ENCODE measurements around the gene PRKCH. TPM values are rescaled to one million over a fixed set of nuclear protein-coding genes. Genes with fewer than 3 reads are reported as not detected.

The PRKCH gene
- total RNA-seq, 4 donors from 2014 or later, result 17.9 to 105 (median 63.5) TPM

GRCh38 chr14:61396279-61396678 lies 74.9 kb downstream of the PRKCH start:
- no peak overlapping the region for H3K27ac ChIP-seq
- H3K4me1 ChIP-seq, result no peaks in the 10 kb centered on the region
- TF ChIP-seq POLR2A (IDR thresholded peaks at IDR 0.05) (no peak), CTCF (IDR thresholded peaks at IDR 0.05) (no peak)
- no peaks in the 10 kb centered on the region for H3K27me3 ChIP-seq
- intact Hi-C loops (cut with DNase I; ENCODE audit: low total_unique reads), result no loop called here
- no peak overlapping the region for H3K4me3 ChIP-seq
- no peaks in the 10 kb centered on the region for H3K9me3 ChIP-seq
- H3K36me3 ChIP-seq, result no peaks in the 10 kb centered on the region
- no peak for DNase-seq

GRCh38 chr14:61396694-61397093 lies 75.3 kb downstream of the PRKCH start:
- intact Hi-C loops (cut with DNase I; ENCODE audit: low total_unique reads), result no loop called here
- Histone ChIP-seq H3K27ac (no peak overlapping the region), H3K36me3 (no peaks in the 10 kb centered on the region), H3K4me1 (no peaks in the 10 kb centered on the region), H3K9me3 (no peaks in the 10 kb centered on the region), H3K4me3 (no peak overlapping the region), H3K27me3 (no peaks in the 10 kb centered on the region)
- no peak for DNase-seq
- TF ChIP-seq POLR2A (IDR thresholded peaks at IDR 0.05) (no peak), CTCF (IDR thresholded peaks at IDR 0.05) (no peak)

- H3K9me3 ChIP-seq, result no peaks in the 10 kb centered on the region
- H3K4me3 ChIP-seq, result no peak overlapping the region
- H3K4me1 ChIP-seq, result no peaks in the 10 kb centered on the region
- TF ChIP-seq CTCF (IDR thresholded peaks at IDR 0.05), result no peak
- no peak for TF ChIP-seq POLR2A (IDR thresholded peaks at IDR 0.05)
- intact Hi-C loops (cut with DNase I; ENCODE audit: low total_unique reads), result no loop called here
- no peaks in the 10 kb centered on the region for H3K36me3 ChIP-seq
- H3K27ac ChIP-seq, result no peak overlapping the region
- DNase-seq, result no peak
- no peaks in the 10 kb centered on the region for H3K27me3 ChIP-seq
Measured at GRCh38 chr14:61397615-61398014, 76.2 kb downstream of the PRKCH start.

- TF ChIP-seq POLR2A (IDR thresholded peaks at IDR 0.05) (no peak), CTCF (IDR thresholded peaks at IDR 0.05) (no peak)
- intact Hi-C loops (cut with DNase I; ENCODE audit: low total_unique reads), result no loop called here
- H3K4me1 ChIP-seq, result no peaks in the 10 kb centered on the region
Measured at GRCh38 chr14:61398221-61398620, 76.8 kb downstream of the PRKCH start.

GRCh38 chr14:61399365-61399764 lies 78.0 kb downstream of the PRKCH start:
- no peak for DNase-seq
- Histone ChIP-seq H3K27me3 (no peaks in the 10 kb centered on the region), H3K36me3 (no peaks in the 10 kb centered on the region), H3K4me1 (no peaks in the 10 kb centered on the region), H3K27ac (no peak overlapping the region), H3K4me3 (no peak overlapping the region), H3K9me3 (no peaks in the 10 kb centered on the region)
- TF ChIP-seq CTCF (IDR thresholded peaks at IDR 0.05) (no peak), POLR2A (IDR thresholded peaks at IDR 0.05) (no peak)
- intact Hi-C loops (cut with DNase I; ENCODE audit: low total_unique reads), result no loop called here

More at GRCh38 chr14:61398221-61398620, 76.8 kb downstream of the PRKCH start:
- Histone ChIP-seq H3K4me3 (no peak overlapping the region), H3K36me3 (no peaks in the 10 kb centered on the region), H3K27me3 (no peaks in the 10 kb centered on the region), H3K9me3 (no peaks in the 10 kb centered on the region), H3K27ac (no peak overlapping the region)
- DNase-seq, result no peak
